ENCODE measurements around the gene PTPRN. TPM values are rescaled to one million over a fixed set of nuclear protein-coding genes. Genes with fewer than 3 reads are reported as not detected.

The PTPRN gene
- total RNA-seq, 1 experiment from 2014 or later, result 6.5 TPM

DNA sequence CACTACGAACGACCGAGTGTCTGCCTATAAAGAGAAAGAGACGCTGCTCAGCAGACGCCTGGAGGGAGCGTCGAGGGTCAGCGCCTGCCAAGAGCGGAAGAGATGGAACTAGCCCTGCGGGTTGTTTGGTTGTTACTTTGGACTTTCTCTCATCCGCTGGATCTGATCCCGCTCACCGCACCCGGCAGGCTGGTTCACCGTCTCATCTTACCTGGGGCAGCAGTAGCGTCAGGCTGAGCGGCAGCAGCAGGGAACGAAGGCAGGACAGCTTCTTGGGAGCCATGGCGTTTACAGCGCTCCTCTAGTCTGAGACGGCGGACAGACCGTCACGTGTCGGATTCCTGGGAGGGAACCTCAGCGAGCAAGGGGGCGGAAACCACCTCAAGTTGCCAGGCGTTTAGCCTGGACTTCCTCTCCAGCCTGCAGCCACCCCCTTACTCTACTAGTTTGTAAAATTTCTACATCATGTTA is 65.9 kb downstream of the PTPRN start:
- no peak overlapping the region for H3K14ac ChIP-seq (ENCODE audit: insufficient read depth, low read length)
- no peak overlapping the region for H4K8ac ChIP-seq (replicated peaks; ENCODE audit: insufficient read length, low read depth, low read length)
- no peaks in the 10 kb centered on the region for H3K9me3 ChIP-seq (ENCODE audit: control insufficient read depth, low read depth, low read length)
- Mint-ChIP-seq H3K4me1 (peaks cover 9 to 11% of the 10 kb centered on the region in 2 experiments), H3K27ac (peak overlapping the region in 1 of 3 experiments; percentile 41; a peak in 1 of 7 replicates), H3K27me3 (ENCODE audit: low read depth) (no peaks in the 10 kb centered on the region), H3K9me3 (no peaks in the 10 kb centered on the region), H3K4me3 (peak overlapping the region in 1 of 2 experiments; percentile 54; a peak in 2 of 5 replicates), H3K36me3 (ENCODE audit: insufficient read depth in 1 of 3, low read depth in 3 of 3) (peaks cover 0 to 8% (median 4%) of the 10 kb centered on the region in 3 experiments; a peak in 5 of 7 replicates)
- no peaks in the 10 kb centered on the region for H3K79me2 ChIP-seq (ENCODE audit: insufficient read depth, low read length)
- no peaks in the 10 kb centered on the region for H4K20me1 ChIP-seq (ENCODE audit: control insufficient read depth, insufficient read depth, insufficient read length)
- no peaks in the 10 kb centered on the region for H3K79me1 ChIP-seq (ENCODE audit: insufficient read depth, low read depth, low read length, poor library complexity, severe bottlenecking)
- H4K5ac ChIP-seq (ENCODE audit: insufficient read length, low read depth, low read length), result no peak overlapping the region
- H3K23ac ChIP-seq (ENCODE audit: insufficient read length, low read depth, low read length), result no peak overlapping the region
- DNase-seq, result no peak
- H3T11ph ChIP-seq (ENCODE audit: low read length), result no peak overlapping the region
- no peaks in the 10 kb centered on the region for H3K27me3 ChIP-seq (ENCODE audit: insufficient read depth, low read length)
- H3K4me2 ChIP-seq (ENCODE audit: insufficient read depth, insufficient read length, low read length), result no peak overlapping the region
- WGBS (ENCODE audit: extremely low coverage, insufficient read length, low lambda C conversion rate), result no CpG with 5 or more reads among the region's 28 CpGs
- peaks cover 2% of the 10 kb centered on the region; the same call in 1 of the 2 replicates for H3K4me1 ChIP-seq (ENCODE audit: insufficient read depth, low read length)
- no peak overlapping the region for H3K4ac ChIP-seq (ENCODE audit: low read depth, low read length)
- no peak overlapping the region for H2AFZ ChIP-seq (ENCODE audit: low read length)
- no peak overlapping the region for H2AK5ac ChIP-seq (ENCODE audit: insufficient read length, low read length)
- no peak overlapping the region for H2BK5ac ChIP-seq (ENCODE audit: insufficient read length, low read length)
- H3K56ac ChIP-seq (ENCODE audit: insufficient read length, low read depth, low read length), result no peak overlapping the region
- TF ChIP-seq, protein P1, sequence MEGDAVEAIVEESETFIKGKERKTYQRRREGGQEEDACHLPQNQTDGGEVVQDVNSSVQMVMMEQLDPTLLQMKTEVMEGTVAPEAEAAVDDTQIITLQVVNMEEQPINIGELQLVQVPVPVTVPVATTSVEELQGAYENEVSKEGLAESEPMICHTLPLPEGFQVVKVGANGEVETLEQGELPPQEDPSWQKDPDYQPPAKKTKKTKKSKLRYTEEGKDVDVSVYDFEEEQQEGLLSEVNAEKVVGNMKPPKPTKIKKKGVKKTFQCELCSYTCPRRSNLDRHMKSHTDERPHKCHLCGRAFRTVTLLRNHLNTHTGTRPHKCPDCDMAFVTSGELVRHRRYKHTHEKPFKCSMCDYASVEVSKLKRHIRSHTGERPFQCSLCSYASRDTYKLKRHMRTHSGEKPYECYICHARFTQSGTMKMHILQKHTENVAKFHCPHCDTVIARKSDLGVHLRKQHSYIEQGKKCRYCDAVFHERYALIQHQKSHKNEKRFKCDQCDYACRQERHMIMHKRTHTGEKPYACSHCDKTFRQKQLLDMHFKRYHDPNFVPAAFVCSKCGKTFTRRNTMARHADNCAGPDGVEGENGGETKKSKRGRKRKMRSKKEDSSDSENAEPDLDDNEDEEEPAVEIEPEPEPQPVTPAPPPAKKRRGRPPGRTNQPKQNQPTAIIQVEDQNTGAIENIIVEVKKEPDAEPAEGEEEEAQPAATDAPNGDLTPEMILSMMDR (conservative IDR thresholded peaks at IDR 0.05), result no peak
- H3K18ac ChIP-seq (ENCODE audit: insufficient read length, low read depth, low read length), result no peak overlapping the region
- no peak overlapping the region for H4K91ac ChIP-seq (ENCODE audit: insufficient read length, low read depth, low read length)
- no peak overlapping the region for H3K9ac ChIP-seq (ENCODE audit: extremely low read depth, insufficient read length, low read length)
- H3K23me2 ChIP-seq (ENCODE audit: insufficient read length, low read depth, low read length, poor library complexity, severe bottlenecking), result no peaks in the 10 kb centered on the region
- no peak overlapping the region for H2BK120ac ChIP-seq (ENCODE audit: low read depth, low read length, poor library complexity, severe bottlenecking)
- H3K27ac ChIP-seq (ENCODE audit: insufficient read length, low read depth, low read length), result no peak overlapping the region
- H2BK12ac ChIP-seq (ENCODE audit: insufficient read length, low read depth, low read length), result no peak overlapping the region
- no peak overlapping the region for H2BK15ac ChIP-seq (ENCODE audit: low read depth, low read length)
- H2BK20ac ChIP-seq (ENCODE audit: low read depth, low read length, poor library complexity, severe bottlenecking), result no peak overlapping the region

Small RNA genes within 50 kb of the gene (microRNA-seq; reads per million reads assigned to microRNA genes)
- gene MIR153-1 (ENCODE audit: borderline microRNAs expressed), result not detected

Other genes with a start within 250 kb of the PTPRN start
- 0.11 TPM in 1 of 2 replicates, not detected in the other for gene IHH, start 248.5 kb downstream of the PTPRN start, total RNA-seq (2021)
- gene NHEJ1, start 148.6 kb downstream of the PTPRN start, total RNA-seq (2021), result 19.7 and 20.8 TPM in 2 replicates
- 1.2 and 1.9 TPM in 2 replicates for gene SLC23A3, start 139.4 kb downstream of the PTPRN start, total RNA-seq (2021)
- gene CNPPD1, start 132.5 kb downstream of the PTPRN start, total RNA-seq (2021), result 33.0 and 36.4 TPM in 2 replicates
- gene RETREG2, start 131.1 kb downstream of the PTPRN start, total RNA-seq (2021), result 46.7 and 48.0 TPM in 2 replicates
- 15.9 and 16.4 TPM in 2 replicates for gene ZFAND2B, start 102.6 kb downstream of the PTPRN start, total RNA-seq (2021)
- 44.6 and 46.4 TPM in 2 replicates for gene ABCB6, start 90.4 kb downstream of the PTPRN start, total RNA-seq (2021)
- gene ATG9A, start 79.8 kb downstream of the PTPRN start, total RNA-seq (2021), result 46.4 and 52.2 TPM in 2 replicates
- 45.9 and 55.4 TPM in 2 replicates for gene ANKZF1, start 79.6 kb downstream of the PTPRN start, total RNA-seq (2021)
- gene GLB1L, start 64.0 kb downstream of the PTPRN start, total RNA-seq (2021), result 5.8 and 6.5 TPM in 2 replicates
- 21.6 and 22.4 TPM in 2 replicates for gene STK16, start 63.9 kb downstream of the PTPRN start, total RNA-seq (2021)
- not detected in 2 replicates for gene TUBA4B, start 56.2 kb downstream of the PTPRN start, total RNA-seq (2021)
- 25.5 and 27.2 TPM in 2 replicates for gene TUBA4A, start 55.5 kb downstream of the PTPRN start, total RNA-seq (2021)
- 32.0 and 34.1 TPM in 2 replicates for gene DNAJB2, start 30.0 kb downstream of the PTPRN start, total RNA-seq (2021)
- not detected in 2 replicates for gene RESP18, start 23.3 kb upstream of the PTPRN start, total RNA-seq (2021)
- gene DNPEP, start 78.5 kb upstream of the PTPRN start, total RNA-seq (2021), result 60.9 and 63.5 TPM in 2 replicates
- gene DES, start 109.0 kb upstream of the PTPRN start, total RNA-seq (2021), result 3.0 and 4.6 TPM in 2 replicates
- gene SPEG, start 125.4 kb upstream of the PTPRN start, total RNA-seq (2021), result 23.7 and 25.2 TPM in 2 replicates
- gene GMPPA, start 189.5 kb upstream of the PTPRN start, total RNA-seq (2021), result 32.0 and 34.5 TPM in 2 replicates
- 0.37 and 0.42 TPM in 2 replicates for gene ASIC4, start 205.1 kb upstream of the PTPRN start, total RNA-seq (2021)
- gene CHPF, start 234.4 kb upstream of the PTPRN start, total RNA-seq (2021), result 45.1 and 46.5 TPM in 2 replicates
- 7.7 and 8.8 TPM in 2 replicates for gene TMEM198, start 234.6 kb upstream of the PTPRN start, total RNA-seq (2021)

Data from H9 (cell line).